DND-41 (cell line): Measurements from ENCODE around the gene HEATR1.

Experiments used
- ATAC-seq: fragments of 200-7000 bp; cut with Tn5 transposase; 3 replicates; pipeline ENCODE4 v1.9.1; 2021; ENCODE audit warnings: low read depth; ENCODE audit not compliant: insufficient read depth
- DNase-seq: peaks from one replicate; pipeline ENCODE4 v3.0.0-alpha.2; 2020
- H2AFZ ChIP-seq: 2 replicates; pipeline ENCODE4 v1.6.0; 2012; ENCODE audit warnings: low read depth, low read length
- H3K27ac ChIP-seq: 2 replicates; pipeline ENCODE4 v1.5.1; 2012; ENCODE audit warnings: low read length, inconsistent platforms
- H3K27me3 ChIP-seq: fragments of 200-600 bp; sonication (generic); 2 replicates; pipeline ENCODE4 v1.6.0; 2012; ENCODE audit warnings: low read length, mild to moderate bottlenecking, inconsistent platforms; ENCODE audit not compliant: insufficient read depth, poor library complexity
- H3K36me3 ChIP-seq: 2 replicates; pipeline ENCODE4 v1.5.1; 2012; ENCODE audit warnings: low read length, inconsistent platforms; ENCODE audit not compliant: insufficient read depth
- H3K4me1 ChIP-seq: 2 replicates; pipeline ENCODE4 v1.5.1; 2012; ENCODE audit warnings: mild to moderate bottlenecking, low read length; ENCODE audit not compliant: insufficient read depth
- H3K4me2 ChIP-seq: 2 replicates; pipeline ENCODE4 v1.6.0; 2012; ENCODE audit warnings: mild to moderate bottlenecking, moderate library complexity, low read length, inconsistent platforms; ENCODE audit not compliant: insufficient read depth
- H3K4me3 ChIP-seq, 2 experiments: fragments of 200-600 bp in 1 of 2; shearing (Covaris generic) in 1 of 2; 2 replicates each; pipeline ENCODE4 v1.5.1; 2012 to 2016; ENCODE audit warnings: inconsistent platforms in 2 of 2, low read length in 2 of 2, mild to moderate bottlenecking in 2 of 2, low read depth in 1 of 2, moderate library complexity in 1 of 2
- H3K79me2 ChIP-seq: 2 replicates; pipeline ENCODE4 v1.6.0; 2012; ENCODE audit warnings: low read length, inconsistent platforms; ENCODE audit not compliant: insufficient read depth
- H3K9ac ChIP-seq: 2 replicates; pipeline ENCODE4 v1.6.0; 2012; ENCODE audit warnings: low read depth, mild to moderate bottlenecking, inconsistent platforms, low read length, moderate library complexity
- H3K9me3 ChIP-seq: 2 replicates; pipeline ENCODE4 v1.5.1; 2012; ENCODE audit warnings: low read length, moderate library complexity, mild to moderate bottlenecking, inconsistent platforms; ENCODE audit not compliant: insufficient read depth, severe bottlenecking
- H4K20me1 ChIP-seq: 2 replicates; pipeline ENCODE4 v1.6.0; 2012; ENCODE audit warnings: low read length; ENCODE audit not compliant: insufficient read depth
- EZH2 ChIP-seq: IDR thresholded peaks from 3 replicates; pipeline ENCODE4 v1.6.1; 2012; ENCODE audit warnings: borderline replicate concordance, low read depth, mild to moderate bottlenecking, moderate library complexity, low read length, inconsistent platforms; ENCODE audit not compliant: severe bottlenecking
- TF ChIP-seq, protein P1 (sequence below): IDR thresholded peaks from 2 replicates; pipeline ENCODE4 v1.5.1; 2012; ENCODE audit warnings: borderline replicate concordance, low read length, moderate library complexity, mild to moderate bottlenecking; ENCODE audit not compliant: poor library complexity, severe bottlenecking; ENCODE audit errors: extremely low read depth

Gene HEATR1

DNA sequence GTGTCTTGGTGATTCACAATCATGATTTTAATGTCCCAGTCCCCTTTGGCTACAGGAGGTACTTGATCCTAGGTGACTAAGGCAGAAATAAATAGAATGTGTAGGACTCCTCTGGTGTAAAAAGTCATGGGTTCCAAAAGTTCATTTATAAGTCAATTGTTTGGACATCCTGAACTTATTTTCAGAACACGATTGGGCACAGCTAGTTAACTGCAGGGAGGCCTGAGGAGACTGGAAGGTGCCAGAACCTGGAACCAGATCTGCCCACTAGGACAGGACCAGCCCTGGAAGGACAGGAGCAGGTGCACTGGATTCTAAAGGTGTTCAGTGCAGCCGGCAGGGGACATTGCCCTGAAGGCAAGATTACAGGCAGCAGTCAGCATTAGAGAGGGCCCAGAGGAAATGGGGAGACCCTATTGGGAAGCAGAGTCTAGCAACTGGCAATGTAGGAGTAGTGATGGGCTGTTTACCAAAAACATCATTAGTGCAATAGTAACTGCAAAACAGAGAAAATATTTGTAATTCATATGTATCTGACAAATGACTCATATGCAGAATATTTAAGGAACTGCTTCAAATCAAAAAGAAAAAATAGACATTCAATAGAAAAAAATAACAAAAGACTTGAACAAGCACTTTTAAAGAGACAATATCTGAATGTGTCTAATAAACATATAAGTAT is 23.6 kb upstream of the HEATR1 start:
- no peak for TF ChIP-seq EZH2
- Histone ChIP-seq H3K4me2 (no peak overlapping the region), H3K36me3 (no peaks in the 10 kb centered on the region), H3K9me3 (no peaks in the 10 kb centered on the region), H3K9ac (no peak overlapping the region), H2AFZ (no peak overlapping the region), H3K27ac (no peak overlapping the region), H3K4me3 (no peak overlapping the region), H3K79me2 (no peaks in the 10 kb centered on the region), H4K20me1 (no peaks in the 10 kb centered on the region), H3K4me1 (no peaks in the 10 kb centered on the region), H3K27me3 (no peaks in the 10 kb centered on the region)
- DNase-seq, result no peak
- ATAC-seq, result no peak

DNA sequence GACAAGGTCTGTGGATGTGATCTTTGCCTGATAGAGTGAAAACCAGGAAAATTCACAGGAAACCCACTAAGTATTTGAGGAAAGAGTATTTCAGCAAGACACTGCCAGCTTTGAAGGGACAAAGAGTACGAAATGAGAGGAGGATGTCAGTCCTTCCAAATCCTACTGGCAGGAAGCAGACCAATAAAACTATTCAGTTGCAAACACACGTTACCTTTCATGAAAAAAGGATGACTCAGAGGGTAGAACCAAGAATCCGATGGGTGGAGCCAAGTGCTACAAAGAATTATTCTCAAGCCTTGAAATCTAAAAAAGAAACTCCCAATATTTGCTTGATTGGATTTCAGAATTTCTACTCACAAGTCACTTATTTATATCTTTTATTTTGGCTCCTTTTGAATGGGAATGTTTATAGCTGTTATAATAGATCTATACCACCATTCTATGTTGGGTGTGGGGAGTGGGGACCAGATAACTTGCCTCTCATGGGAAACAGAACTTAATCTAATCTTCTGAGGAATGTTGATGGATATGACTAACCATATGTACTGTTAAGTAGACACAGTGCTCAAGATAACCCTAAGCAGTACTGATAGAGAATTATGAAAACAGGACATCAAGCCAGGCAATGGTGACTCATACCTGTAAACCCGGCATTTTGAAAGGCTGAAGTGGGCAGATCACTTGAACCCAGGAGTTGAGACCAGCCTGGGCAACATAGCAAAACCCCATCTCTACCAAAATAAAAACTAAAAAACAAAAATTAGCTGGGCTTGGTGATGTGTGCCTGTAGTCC is 19.3 kb upstream of the HEATR1 start:
- H3K27me3 ChIP-seq, result peaks cover 5% of the 10 kb centered on the region

DNA sequence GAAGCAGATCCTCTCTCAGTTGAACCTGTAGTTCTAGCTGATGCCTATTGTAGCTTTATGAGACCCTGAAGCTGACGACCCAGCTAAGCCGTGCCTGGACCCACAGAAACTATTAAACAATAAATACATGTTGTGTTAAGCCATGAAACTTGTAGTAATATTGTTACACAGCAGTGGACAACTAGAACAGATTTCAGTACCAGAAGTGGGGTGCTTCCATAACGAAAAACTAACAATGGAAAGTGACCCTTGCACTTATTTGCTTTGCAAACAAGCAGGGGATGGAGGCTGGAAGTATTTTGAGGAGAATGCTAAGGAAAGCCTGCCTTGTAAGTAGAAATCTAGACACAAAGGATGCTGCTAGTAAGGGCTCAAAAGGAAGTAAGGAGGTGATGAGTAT is 18.1 kb upstream of the HEATR1 start:
- no peak overlapping the region for H3K4me2 ChIP-seq
- H3K36me3 ChIP-seq, result no peaks in the 10 kb centered on the region
- H3K4me3 ChIP-seq, result no peak overlapping the region
- H3K27me3 ChIP-seq, result peaks cover 7% of the 10 kb centered on the region
- DNase-seq (no peak), ATAC-seq (no peak)
- H3K9ac ChIP-seq, result no peak overlapping the region
- H3K27ac ChIP-seq, result no peak overlapping the region
- no peak overlapping the region for H2AFZ ChIP-seq
- TF ChIP-seq, protein P1, sequence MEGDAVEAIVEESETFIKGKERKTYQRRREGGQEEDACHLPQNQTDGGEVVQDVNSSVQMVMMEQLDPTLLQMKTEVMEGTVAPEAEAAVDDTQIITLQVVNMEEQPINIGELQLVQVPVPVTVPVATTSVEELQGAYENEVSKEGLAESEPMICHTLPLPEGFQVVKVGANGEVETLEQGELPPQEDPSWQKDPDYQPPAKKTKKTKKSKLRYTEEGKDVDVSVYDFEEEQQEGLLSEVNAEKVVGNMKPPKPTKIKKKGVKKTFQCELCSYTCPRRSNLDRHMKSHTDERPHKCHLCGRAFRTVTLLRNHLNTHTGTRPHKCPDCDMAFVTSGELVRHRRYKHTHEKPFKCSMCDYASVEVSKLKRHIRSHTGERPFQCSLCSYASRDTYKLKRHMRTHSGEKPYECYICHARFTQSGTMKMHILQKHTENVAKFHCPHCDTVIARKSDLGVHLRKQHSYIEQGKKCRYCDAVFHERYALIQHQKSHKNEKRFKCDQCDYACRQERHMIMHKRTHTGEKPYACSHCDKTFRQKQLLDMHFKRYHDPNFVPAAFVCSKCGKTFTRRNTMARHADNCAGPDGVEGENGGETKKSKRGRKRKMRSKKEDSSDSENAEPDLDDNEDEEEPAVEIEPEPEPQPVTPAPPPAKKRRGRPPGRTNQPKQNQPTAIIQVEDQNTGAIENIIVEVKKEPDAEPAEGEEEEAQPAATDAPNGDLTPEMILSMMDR, result no peak
- TF ChIP-seq EZH2, result no peak
- no peaks in the 10 kb centered on the region for H3K4me1 ChIP-seq
- no peaks in the 10 kb centered on the region for H4K20me1 ChIP-seq
- H3K9me3 ChIP-seq, result no peaks in the 10 kb centered on the region
- no peaks in the 10 kb centered on the region for H3K79me2 ChIP-seq

More for the DNA sequence above, 19.3 kb upstream of the HEATR1 start:
- no peak overlapping the region for H3K27ac ChIP-seq
- DNase-seq, result no peak
- no peak for ATAC-seq
- no peaks in the 10 kb centered on the region for H3K36me3 ChIP-seq
- no peaks in the 10 kb centered on the region for H3K79me2 ChIP-seq
- H3K9ac ChIP-seq, result no peak overlapping the region
- H4K20me1 ChIP-seq, result no peaks in the 10 kb centered on the region
- no peak for TF ChIP-seq EZH2
- TF ChIP-seq, protein P1, result no peak
- no peaks in the 10 kb centered on the region for H3K4me1 ChIP-seq
- H3K4me3 ChIP-seq, result no peak overlapping the region
- no peak overlapping the region for H3K4me2 ChIP-seq
- no peak overlapping the region for H2AFZ ChIP-seq
- H3K9me3 ChIP-seq, result no peaks in the 10 kb centered on the region

DNA sequence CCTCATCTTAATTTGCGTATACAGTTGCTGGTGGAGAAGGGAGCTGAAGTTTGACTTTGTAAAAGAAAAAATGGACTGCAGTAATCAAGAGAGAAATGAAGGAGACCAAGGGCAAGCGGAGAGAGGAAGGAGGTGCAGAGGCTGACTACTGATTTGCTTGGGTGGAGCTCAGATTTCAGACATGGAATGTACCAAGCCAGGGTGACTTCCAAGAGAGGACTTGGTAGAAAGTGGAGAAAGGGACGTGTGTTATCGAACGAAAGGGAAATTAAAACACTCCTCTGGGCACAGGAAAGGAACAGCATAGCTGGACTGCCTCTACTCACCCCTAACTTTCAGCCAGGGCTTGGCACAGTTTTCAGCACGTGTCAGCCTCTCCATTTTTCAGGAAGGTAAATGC is 15.1 kb upstream of the HEATR1 start:
- DNase-seq (no peak), ATAC-seq (no peak)
- Histone ChIP-seq H3K27me3 (peaks cover 7% of the 10 kb centered on the region), H4K20me1 (no peaks in the 10 kb centered on the region), H2AFZ (no peak overlapping the region), H3K9ac (no peak overlapping the region), H3K27ac (no peak overlapping the region), H3K9me3 (no peaks in the 10 kb centered on the region), H3K4me3 (no peak overlapping the region), H3K4me2 (no peak overlapping the region), H3K36me3 (no peaks in the 10 kb centered on the region), H3K79me2 (no peaks in the 10 kb centered on the region), H3K4me1 (no peaks in the 10 kb centered on the region)
- TF ChIP-seq EZH2, result no peak
- TF ChIP-seq, protein P1, result no peak
